ENCODE data around the gene CDYL2.

DNA sequence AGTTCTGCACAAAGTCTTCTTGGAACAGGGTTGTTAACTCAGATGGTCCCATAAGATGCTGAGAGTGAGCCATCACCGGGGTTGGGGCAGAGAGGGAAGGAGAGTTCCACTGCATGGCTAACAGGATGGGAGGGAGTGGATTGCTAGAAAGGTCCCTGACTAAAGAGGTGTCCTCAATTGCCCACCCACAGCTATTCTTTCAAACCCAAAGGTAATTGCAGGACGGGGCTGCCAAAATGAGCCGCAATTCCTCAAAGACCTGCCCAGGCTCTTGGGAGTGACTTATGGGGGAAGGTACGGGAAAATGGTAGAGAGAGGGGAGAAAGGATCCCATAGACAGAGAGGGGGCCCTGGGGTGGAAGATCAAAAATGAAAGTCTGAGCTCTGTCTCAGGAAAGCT, 203.2 kb downstream of the CDYL2 start:
- TF ChIP-seq, protein P1, sequence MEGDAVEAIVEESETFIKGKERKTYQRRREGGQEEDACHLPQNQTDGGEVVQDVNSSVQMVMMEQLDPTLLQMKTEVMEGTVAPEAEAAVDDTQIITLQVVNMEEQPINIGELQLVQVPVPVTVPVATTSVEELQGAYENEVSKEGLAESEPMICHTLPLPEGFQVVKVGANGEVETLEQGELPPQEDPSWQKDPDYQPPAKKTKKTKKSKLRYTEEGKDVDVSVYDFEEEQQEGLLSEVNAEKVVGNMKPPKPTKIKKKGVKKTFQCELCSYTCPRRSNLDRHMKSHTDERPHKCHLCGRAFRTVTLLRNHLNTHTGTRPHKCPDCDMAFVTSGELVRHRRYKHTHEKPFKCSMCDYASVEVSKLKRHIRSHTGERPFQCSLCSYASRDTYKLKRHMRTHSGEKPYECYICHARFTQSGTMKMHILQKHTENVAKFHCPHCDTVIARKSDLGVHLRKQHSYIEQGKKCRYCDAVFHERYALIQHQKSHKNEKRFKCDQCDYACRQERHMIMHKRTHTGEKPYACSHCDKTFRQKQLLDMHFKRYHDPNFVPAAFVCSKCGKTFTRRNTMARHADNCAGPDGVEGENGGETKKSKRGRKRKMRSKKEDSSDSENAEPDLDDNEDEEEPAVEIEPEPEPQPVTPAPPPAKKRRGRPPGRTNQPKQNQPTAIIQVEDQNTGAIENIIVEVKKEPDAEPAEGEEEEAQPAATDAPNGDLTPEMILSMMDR (conservative IDR thresholded peaks at IDR 0.05; ENCODE audit: low read length) = no peak
- no peak for TF ChIP-seq EZH2phosphoT487 (IDR thresholded peaks at IDR 0.05; ENCODE audit: borderline replicate concordance, low read depth, low read length)
